Activated T-helper 1 cell treated with Interleukin-2 at 50 U/mL for 16 hours (primary cell): Measurements from ENCODE around the gene TFCP2.
"Not testable (repeated sequence)": the region's sequence is repeated elsewhere in the genome, so short reads cannot be mapped to it uniquely, and the experiment has no call there.

Experiments
- DNase-seq: peaks from one replicate; pipeline ENCODE4 v3.0.0-alpha.2; 2020; ENCODE audit warnings: low read depth

TFCP2 gene

GRCh38 chr12:51082561-51083125 lies 90.3 kb downstream of the TFCP2 start:
- DNase-seq: no peak

GRCh38 chr12:51081421-51081820 lies 91.5 kb downstream of the TFCP2 start:
- no peak for DNase-seq

GRCh38 chr12:51080136-51080535 lies 92.8 kb downstream of the TFCP2 start:
- no peak for DNase-seq

GRCh38 chr12:51078866-51079265 lies 94.1 kb downstream of the TFCP2 start:
- DNase-seq: not testable (repeated sequence)

GRCh38 chr12:51078346-51078745 lies 94.6 kb downstream of the TFCP2 start:
- DNase-seq: not testable (repeated sequence)

- no peak for DNase-seq
These were observed 95.0 kb downstream of the TFCP2 start for GRCh38 chr12:51077930-51078329.

GRCh38 chr12:51076236-51076930 lies 96.6 kb downstream of the TFCP2 start:
- no peak for DNase-seq

- DNase-seq: no peak
These were observed 97.5 kb downstream of the TFCP2 start for GRCh38 chr12:51075390-51075789.

- no peak for DNase-seq
These were observed 101.3 kb downstream of the TFCP2 start for GRCh38 chr12:51071663-51072062.

- DNase-seq: no peak
These were observed 102.9 kb downstream of the TFCP2 start for GRCh38 chr12:51070004-51070403.

GRCh38 chr12:51067771-51068170 lies 105.2 kb downstream of the TFCP2 start:
- no peak for DNase-seq

- DNase-seq: no peak
These were observed 105.7 kb downstream of the TFCP2 start for GRCh38 chr12:51067229-51067628.

- no peak for DNase-seq
These were observed 107.4 kb downstream of the TFCP2 start for GRCh38 chr12:51065530-51065929.

GRCh38 chr12:51062631-51063397 lies 110.1 kb downstream of the TFCP2 start:
- no peak for DNase-seq

- no peak for DNase-seq
These were observed 113.8 kb downstream of the TFCP2 start for GRCh38 chr12:51059086-51059485.

- no peak for DNase-seq
These were observed 116.7 kb downstream of the TFCP2 start for GRCh38 chr12:51056242-51056641.

GRCh38 chr12:51055060-51055459 lies 117.9 kb downstream of the TFCP2 start:
- DNase-seq: no peak

GRCh38 chr12:51051787-51052186 lies 121.1 kb downstream of the TFCP2 start:
- DNase-seq: no peak

GRCh38 chr12:51049525-51049924 lies 123.4 kb downstream of the TFCP2 start:
- DNase-seq: no peak

- no peak for DNase-seq
These were observed 124.2 kb downstream of the TFCP2 start for GRCh38 chr12:51048661-51049251.

GRCh38 chr12:51047655-51048540 lies 125.0 kb downstream of the TFCP2 start, which contains the start of gene LETMD1:
LETMD1 (plus strand) TSS chr12:51048327; CDS start chr12:51048357, 30 bp downstream.
- peak; percentile 79 for DNase-seq
